HG02763 (cell line): ENCODE data around the gene RPL12.
"Not testable (repeated sequence)": the region's sequence is repeated elsewhere in the genome, so short reads cannot be mapped to it uniquely, and the experiment has no call there.

ENCODE experiments used
- ATAC-seq: cut with Tn5 transposase; IDR thresholded peaks from one replicate; pipeline ENCODE4 v1.9.1; 2021; ENCODE audit warnings: mild to moderate bottlenecking, moderate library complexity; ENCODE audit not compliant: unreplicated experiment

RPL12 gene

GRCh38 chr9:127470662-127471061 lies 19.5 kb upstream of the RPL12 start:
- ATAC-seq: no peak

DNA sequence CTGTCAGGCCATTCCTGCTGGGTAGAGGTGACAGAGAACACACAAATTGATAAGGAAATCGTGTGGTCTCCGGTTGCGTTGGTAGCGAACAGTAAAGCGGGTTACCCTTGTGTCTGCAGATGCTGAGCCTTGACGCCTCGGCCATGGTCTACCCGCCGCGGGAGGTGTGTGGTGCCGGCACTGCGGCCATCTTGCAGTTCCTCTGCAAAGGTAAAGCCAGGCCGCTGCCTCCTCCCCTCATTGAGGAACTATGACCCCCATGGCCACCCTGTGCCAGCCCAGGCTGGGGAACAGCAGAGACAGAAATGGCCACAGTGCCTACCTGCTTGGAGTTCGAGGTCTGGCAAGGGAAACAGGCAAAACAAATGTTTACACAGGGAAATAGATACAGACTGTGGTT lies 16.4 kb upstream of the RPL12 start:
- no peak for ATAC-seq

GRCh38 chr9:127466407-127466917 lies 15.3 kb upstream of the RPL12 start:
- ATAC-seq: not testable (repeated sequence)

DNA sequence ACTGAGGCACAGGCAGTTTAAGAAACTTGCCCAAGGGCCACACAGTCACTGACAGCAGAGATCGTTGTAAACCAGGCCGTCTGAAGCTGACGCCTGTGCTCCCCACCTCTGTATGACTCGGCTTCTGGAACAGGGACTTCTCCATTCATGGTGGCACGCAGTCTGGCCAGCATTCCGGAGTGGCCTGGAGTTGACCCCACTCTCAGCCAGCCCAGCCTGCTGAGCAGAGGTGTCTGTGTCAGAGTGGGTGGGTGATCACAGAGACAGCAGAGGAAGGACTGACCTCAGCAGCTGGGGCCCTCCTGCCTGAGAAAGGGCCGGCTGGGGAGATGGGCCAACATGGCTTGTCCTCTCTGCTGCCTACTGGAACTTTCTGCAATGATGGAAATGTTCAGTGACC lies 12.7 kb upstream of the RPL12 start:
- ATAC-seq: no peak

DNA sequence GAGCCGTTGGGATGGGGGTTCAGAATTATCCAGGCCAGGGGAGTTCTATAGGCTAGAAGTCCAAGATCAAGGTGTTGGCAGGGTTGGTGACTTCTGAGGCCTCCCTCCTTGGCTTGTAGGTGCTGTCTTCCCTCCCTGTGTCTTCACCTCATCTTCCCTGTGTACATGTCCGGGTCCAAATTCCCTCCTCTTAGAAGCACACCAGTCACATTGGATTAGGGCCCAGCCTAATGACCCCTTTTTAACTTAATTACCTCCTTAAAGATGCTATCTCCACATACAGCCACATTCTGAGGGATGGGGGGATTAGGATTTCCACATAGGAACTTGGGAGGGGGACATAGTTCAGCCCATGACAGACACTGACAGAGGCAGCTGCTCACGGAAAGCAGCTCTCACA lies 12.2 kb upstream of the RPL12 start:
- no peak for ATAC-seq

- ATAC-seq: no peak
Measured at GRCh38 chr9:127458921-127459320, 7.7 kb upstream of the RPL12 start.

DNA sequence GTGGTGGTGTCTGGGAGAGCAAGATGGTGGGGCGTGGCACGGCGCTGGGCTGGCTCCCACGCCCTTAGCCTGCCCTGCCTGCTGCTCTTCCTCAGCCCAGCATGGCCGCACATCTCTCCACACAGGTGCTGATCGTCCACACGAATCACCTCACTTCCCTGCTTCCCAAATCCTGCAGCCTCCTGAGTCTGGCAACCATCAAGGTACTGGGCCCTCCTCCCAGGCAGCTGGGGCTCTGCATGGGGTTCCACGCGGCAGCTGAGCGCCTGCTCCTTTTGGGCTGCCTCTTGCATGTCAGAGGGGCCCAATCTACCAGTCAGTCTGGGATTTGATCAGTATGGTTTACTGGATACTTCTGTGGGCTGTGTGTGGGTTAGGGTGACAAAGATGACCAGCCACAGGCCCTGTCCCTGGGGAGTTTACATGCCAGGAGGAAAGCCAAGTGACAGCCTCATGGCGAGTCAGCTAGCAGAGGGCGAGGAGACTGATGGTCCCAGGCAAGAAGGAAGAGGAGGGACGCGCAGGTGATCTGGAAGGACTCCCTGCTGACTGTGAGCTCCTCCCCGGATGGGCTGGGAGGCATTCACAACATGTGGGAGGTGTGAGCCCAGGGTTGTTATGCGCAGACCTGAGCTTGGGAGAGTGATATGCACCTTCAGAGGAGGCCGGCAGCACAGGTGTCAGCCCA lies 6.1 kb upstream of the RPL12 start:
- no peak for ATAC-seq

- no peak for ATAC-seq
Measured at GRCh38 chr9:127455324-127455992, 4.3 kb upstream of the RPL12 start.

DNA sequence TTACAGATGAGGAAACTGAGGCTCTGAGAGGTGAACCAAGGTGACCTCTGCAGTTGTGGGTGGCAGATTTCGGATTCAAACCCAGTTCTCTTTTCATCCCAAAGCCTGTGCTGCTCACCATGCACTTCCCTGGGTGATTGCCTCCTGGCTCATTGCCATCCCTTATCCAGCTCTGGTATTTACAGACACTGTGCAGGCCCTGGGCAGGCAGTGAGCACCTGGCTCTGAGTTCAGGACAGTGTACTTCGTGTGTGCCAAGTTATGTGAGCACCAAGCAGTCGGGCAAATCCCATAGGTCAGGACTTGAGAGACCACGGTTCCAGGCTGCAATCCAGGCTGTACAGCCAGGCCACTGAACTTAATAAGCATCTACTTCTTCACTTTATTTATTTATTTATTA lies 1.5 kb upstream of the RPL12 start:
- ATAC-seq: no peak

- peak; percentile 9 for ATAC-seq
Measured at GRCh38 chr9:127451858-127452656, 851 bp upstream of the RPL12 start.

DNA sequence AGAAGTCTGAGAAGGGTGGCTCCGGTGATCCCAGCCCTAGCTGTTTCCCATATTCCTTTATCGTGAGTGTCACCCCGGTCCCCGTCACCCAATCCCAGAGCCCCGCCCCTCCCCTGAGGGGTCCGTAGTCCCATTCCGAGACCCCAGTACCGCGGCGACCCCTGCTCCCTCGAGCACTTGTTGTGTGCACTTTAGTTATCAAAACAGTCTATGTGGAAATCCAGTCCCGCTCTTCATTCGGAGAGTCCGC lies 327 bp upstream of the RPL12 start:
- peak; percentile 24 for ATAC-seq

GRCh38 chr9:127450243-127450760 lies 904 bp downstream of the RPL12 start:
- no peak for ATAC-seq

GRCh38 chr9:127449332-127449966 lies 1.8 kb downstream of the RPL12 start:
- ATAC-seq: no peak

DNA sequence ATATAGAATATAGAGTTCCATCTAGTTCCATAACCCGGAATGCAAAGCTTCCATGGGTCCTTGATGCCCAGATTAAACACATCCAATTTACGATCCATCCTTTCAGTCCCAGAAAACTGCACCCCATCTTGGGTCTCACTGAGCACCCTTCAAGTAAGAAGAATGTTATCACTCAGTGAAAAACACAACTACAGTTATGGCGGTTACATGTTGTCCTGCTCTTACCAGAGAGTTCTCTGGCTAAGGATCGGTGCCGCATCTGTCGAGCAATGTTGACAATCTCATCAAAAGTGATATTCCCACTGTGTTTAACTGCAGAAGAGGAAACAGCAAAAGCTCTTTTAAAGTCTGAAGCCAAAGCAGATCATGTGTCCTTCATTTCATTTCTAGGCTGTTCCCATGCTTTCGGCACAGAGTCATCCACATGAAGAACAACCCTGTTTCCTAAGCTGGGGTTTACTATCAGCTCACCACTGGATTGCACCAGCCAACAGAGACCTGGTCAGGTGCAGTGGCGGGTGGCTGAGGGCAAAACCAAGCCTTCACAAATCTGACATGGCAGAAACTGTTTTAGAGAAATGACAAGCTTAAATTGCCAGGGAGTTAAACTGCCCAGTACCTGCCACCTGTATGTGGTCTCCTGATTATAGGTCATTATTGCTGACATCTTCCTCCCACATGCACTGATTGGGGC lies 2.9 kb downstream of the RPL12 start:
- no peak for ATAC-seq

GRCh38 chr9:127447416-127448111 lies 3.6 kb downstream of the RPL12 start:
- ATAC-seq: no peak

- ATAC-seq: no peak
Measured at GRCh38 chr9:127446713-127447415, 4.3 kb downstream of the RPL12 start.

- ATAC-seq: no peak
Measured at GRCh38 chr9:127445851-127446712, 5.1 kb downstream of the RPL12 start.
